GM19193 (cell line): Measurements from ENCODE around the gene PLEKHG5.

ENCODE experiments used
- POLR2A ChIP-seq: IDR thresholded peaks from 4 replicates; pipeline ENCODE4 v1.6.1; 2011; ENCODE audit not compliant: insufficient read depth, insufficient read length; ENCODE audit errors: extremely low read depth

The PLEKHG5 gene, protein sequence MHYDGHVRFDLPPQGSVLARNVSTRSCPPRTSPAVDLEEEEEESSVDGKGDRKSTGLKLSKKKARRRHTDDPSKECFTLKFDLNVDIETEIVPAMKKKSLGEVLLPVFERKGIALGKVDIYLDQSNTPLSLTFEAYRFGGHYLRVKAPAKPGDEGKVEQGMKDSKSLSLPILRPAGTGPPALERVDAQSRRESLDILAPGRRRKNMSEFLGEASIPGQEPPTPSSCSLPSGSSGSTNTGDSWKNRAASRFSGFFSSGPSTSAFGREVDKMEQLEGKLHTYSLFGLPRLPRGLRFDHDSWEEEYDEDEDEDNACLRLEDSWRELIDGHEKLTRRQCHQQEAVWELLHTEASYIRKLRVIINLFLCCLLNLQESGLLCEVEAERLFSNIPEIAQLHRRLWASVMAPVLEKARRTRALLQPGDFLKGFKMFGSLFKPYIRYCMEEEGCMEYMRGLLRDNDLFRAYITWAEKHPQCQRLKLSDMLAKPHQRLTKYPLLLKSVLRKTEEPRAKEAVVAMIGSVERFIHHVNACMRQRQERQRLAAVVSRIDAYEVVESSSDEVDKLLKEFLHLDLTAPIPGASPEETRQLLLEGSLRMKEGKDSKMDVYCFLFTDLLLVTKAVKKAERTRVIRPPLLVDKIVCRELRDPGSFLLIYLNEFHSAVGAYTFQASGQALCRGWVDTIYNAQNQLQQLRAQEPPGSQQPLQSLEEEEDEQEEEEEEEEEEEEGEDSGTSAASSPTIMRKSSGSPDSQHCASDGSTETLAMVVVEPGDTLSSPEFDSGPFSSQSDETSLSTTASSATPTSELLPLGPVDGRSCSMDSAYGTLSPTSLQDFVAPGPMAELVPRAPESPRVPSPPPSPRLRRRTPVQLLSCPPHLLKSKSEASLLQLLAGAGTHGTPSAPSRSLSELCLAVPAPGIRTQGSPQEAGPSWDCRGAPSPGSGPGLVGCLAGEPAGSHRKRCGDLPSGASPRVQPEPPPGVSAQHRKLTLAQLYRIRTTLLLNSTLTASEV

DNA sequence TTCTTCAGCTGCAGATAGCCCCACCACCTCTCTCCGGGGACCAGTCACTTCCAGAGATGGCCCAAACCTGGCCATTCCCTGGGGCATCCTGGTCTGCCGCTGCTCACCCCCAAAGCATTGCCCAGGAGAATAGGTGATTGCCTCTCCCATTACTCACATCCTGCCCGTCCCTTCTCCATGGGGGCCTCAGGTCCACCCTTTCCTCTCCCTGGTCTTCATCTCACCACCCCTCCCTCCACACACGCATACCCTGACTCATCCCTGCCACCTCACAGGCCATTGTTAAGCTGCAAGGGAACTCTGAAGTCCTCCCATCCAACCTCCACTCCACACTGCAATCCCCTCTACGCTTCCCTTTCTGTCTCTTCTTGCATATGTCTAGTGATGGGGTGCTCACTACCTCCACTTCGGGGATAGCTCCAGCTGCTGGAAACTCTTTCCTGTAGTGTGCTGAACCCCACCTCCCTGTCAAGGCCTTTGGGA, at the start of gene PLEKHG5:
Gene PLEKHG5, minus strand, starts transcription at position 188 of the 483 bp plus-strand sequence. CDS start 14,096 bp downstream, outside the sequence.
- no peak for TF ChIP-seq POLR2A

DNA sequence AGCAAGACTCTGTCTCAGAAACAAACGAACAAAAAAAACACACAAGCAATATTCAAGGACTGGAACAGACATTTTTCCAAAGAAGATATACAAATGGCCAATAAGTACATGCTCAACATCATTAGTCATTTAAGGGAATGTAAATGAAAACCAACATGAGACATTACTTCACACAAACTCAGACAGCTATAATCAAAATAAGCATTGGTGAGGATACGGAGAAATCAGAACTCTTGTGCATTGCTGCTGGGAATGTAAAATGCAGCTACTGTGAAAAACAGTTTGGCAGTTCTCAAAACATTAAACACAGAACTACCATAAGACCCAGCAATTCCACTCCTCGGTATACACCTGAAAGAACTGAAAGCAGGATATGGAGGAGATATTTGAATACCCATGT, 47.5 kb upstream of the PLEKHG5 start:
- no peak for TF ChIP-seq POLR2A

DNA sequence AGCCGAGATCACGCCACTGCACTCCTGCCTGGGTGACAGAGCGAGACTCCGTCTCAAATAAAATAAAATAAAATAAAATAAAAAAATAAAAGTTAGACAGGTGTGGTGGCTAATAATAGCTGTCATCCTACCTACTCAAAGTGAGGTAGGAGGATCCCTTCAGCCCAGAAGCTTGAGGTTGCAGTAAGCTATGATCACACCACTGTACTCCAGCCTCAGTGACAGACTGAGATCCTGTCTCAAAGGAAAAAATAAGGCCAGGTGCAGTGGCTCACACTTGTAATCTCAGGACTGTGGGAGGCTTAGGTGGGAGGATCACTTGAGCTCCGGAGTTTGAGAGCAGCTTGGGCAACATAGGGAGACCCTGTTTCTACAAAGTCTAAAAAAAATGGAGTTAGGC, 44.8 kb upstream of the PLEKHG5 start:
- no peak for TF ChIP-seq POLR2A

DNA sequence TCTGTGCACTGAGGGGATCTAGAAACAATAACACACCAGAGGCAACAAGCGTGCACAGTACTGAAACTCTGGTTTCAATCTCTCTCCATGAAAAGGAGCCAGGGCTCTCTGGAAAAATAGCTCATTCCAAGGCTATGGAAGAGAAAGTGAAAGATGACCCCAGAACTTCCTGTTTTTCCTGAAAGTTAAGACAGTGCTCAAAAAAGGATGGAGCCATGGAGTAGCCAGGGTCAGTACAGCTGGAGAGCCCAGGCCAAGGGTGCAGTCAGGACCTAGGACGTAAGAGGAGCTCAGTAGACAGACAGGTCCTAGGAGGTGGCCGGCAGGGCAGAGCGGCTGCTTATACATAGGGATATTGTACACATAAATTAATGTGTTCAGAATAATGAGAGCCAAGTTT, 43.7 kb upstream of the PLEKHG5 start:
- TF ChIP-seq POLR2A, result no peak

DNA sequence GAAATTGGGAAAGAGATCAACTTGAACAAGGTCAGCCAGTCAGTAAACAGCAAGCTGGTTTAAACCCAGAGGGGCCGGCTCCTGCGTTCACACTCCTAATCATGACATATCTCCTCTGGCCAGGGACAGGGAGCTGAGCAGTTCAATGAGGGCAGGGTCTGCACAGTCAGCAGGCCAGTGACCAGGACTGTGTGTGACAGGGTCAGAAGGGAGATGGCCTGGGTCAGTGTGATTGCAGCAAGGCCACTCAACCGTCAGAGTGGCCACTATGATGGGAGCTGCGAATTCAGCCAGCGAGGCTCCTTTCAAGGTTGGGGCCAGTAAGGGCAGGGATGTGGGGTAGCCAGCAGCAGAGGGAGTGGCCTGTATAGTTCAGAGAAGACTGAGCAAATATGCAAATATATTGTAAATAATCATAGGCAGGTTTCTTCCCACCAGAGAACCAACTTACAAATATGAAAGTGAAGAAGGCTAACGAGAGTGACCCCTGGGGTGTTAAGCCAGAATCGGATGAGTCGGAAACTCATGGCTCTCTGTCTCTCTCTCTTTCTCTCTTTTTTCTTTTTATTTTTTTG, 42.9 kb upstream of the PLEKHG5 start:
- no peak for TF ChIP-seq POLR2A

DNA sequence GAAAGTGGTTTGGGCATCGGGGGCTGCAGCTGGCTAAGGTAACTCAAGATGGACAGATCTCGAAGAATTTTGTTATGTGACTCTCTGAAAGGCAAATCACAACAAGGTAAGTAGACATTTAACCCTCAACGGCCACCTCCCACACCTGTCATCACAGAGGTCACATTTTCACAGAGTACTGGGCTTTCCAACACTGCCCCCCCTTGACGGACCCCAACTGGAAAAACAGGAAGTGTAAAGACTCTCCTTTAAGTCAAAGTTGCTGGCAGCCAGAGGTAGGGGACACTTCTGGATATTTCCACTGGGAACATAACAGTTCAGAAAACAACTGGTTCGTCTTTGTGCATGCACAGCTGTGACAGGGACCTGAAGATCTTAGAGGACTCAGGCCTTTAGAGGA, 40.5 kb upstream of the PLEKHG5 start:
- TF ChIP-seq POLR2A, result no peak

DNA sequence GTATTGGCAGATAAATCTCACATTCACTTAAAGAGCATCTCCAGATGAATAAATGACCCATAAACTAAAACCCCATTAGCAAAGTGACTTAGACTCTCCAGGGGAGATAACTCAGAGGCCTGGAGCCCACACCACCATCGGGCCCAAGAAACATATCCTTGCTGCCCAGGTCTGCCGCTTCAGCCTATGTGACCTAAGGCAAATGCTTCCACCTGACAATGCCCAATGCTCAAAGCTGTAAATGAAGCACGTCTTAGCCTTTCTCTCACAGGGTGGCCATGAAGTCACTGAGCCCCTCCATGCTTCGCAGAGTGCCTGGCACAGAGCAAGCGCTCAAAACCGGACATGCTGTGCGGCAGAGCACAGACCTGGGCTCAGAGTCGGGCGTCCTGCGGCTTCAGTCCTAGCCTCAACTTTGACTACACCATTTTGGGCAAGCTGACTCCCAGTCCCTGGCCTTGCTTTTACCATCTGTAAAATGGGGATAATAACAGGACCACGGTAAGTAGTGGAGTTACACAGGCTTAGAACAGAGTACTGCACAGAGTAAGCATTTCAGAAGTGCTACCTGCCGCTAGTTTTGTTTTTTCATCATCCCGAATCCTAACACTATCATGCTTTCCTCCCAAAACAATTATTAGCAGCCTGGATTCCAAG, 39.2 kb upstream of the PLEKHG5 start:
- TF ChIP-seq POLR2A, result no peak

DNA sequence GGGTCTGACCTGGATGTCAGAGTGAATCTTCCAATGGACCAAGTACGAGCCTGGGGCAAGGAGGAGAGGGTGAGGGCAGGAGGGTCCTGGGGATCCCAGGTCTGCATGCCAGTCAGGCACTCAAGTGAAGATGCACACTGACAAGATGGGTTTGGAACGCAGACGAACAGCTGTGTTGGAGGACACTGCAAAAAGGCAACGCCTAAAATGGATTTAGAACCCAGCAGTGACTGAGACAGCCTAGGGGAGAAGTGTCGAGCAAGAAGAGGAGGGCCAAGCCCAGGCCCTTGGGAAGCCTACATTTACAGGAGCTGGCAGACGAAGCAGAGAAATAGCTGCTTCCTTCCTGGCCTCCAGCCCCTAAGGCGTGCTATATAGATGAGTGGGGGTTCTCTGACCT, 37.0 kb upstream of the PLEKHG5 start:
- TF ChIP-seq POLR2A, result no peak

DNA sequence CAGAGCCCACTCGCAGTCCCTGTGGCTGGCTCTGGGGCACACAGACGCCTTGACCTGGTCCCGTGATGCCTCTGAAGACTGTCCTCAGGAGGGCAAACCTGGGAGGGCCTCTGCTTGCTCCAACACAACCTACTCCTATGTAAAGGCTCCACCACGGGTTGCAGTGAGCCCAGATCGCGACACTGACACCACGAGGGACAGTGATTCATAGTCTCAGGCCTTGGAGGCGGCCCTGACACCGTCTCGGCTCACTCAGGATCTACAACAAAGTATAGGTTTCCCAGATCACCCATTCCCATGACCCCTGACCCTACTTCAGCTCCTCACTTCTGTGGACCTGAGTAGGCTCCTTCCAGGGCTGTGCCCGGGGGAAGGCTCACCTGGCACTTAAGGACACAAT, 34.8 kb upstream of the PLEKHG5 start:
- no peak for TF ChIP-seq POLR2A

DNA sequence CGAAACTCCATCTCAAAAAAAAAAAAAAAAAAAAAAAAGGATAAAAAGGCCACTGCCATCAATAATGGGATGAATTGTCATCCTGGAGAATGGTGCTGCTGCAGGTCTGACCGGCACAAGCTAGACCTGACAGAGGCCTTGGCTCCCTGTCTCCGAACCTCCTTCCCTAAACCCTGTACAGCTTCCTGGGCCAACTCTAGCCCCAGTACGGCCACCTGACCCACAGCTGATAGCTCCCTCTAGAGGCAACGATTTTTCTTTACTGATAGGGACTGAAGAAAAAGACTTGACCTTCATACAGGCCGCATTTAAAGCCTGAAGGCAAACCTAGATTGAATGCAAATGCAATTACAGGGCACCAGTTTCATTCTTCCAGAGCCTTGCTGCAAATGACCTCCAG, 32.1 kb upstream of the PLEKHG5 start:
- no peak for TF ChIP-seq POLR2A

DNA sequence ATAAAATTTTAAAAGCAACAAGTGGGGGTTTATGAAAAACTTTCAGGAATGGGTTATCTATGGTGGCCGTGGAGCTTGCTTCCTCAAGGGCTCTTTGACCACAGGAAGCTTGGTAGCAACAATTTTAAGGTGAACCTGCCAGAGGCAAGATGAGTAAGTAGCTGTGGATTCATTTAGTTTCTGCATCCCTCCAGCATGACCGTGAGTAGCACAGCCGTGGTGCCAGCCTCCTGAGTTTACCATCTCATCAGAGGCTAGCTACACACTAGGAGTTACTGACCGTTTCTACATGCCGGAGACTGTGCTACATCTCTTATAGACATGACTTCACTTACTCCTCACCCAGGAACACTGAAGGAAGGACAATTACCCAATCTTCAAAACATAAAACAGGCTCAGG, 30.1 kb upstream of the PLEKHG5 start:
- no peak for TF ChIP-seq POLR2A

DNA sequence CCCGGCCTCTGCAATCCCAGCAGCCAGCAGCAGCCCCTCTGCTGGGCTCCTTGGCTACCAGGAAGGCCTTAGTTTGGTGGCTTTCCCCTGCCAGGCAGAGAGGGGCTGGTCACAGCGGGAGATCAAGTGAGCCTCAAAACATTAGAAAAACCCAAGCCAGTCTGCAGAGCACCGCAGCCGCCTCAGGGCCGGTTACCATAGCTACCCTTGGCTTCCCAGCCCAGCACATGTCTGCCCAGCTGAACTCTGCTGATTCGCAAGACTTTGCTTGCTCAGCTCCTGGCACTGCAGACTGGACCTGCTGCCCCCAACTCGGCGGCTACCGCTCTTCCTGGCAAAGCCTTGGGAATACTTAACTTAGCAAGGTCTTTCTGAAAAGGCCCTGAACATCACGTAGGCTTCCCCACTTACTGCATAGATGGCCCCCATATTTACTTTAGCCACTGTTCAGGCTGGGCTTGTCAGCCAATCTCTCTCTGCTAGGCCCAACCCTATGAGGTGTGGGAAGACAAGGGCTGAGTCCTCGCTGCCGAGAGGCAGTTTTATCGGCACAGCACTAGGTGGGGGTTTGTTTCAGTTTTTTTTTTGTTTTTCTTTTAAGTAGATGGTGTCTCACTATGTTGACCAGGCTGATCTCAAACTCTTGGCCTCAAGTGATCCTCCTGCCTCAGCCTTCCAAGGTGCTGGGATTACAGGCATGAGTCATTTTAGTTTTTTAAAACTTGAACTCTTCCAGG, 28.6 kb upstream of the PLEKHG5 start:
- TF ChIP-seq POLR2A, result no peak

DNA sequence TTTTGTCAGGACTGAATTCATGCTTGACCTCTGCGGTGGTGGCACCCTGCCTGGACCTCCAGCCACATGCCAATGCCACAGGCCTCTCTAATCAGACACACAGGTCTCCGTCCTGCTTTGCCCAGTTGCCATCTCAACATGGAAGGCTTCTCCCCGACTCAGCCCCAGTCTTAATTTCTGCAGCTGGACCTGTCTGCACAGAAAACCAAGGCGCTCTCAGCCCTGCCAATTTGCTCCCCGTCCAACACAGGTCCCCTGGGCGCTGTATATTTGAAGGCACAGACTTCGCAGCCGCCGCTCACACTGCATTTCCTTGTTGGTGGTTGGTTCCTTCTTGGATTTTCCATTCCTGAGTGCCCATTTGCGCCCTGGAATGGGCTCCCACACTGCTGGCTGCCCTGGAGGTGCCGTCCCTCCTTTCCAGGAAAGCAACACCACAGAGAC, 28.0 kb upstream of the PLEKHG5 start:
- TF ChIP-seq POLR2A, result no peak

DNA sequence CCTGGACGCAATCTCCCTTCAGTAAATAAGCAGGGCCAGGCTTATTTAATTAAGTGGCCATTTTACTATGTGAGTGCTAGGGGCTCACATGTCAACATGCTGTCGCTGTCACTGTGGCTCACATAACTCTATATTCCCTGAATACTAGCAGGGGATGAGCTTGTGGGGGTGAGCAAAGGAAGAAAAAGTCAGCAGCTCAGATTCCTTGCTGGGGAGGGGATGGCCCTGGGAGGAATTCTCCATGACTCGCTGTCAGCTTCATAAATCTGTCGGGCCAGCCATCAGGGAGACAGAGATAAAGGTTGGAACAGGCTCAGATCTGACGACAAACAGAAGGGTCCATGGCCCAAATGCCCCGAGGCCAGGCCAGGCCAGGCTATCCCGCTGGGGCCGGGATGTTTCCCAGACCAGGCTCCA, 26.0 kb upstream of the PLEKHG5 start:
- no peak for TF ChIP-seq POLR2A
